ENCODE measurements around the gene SLC25A40.

DNA sequence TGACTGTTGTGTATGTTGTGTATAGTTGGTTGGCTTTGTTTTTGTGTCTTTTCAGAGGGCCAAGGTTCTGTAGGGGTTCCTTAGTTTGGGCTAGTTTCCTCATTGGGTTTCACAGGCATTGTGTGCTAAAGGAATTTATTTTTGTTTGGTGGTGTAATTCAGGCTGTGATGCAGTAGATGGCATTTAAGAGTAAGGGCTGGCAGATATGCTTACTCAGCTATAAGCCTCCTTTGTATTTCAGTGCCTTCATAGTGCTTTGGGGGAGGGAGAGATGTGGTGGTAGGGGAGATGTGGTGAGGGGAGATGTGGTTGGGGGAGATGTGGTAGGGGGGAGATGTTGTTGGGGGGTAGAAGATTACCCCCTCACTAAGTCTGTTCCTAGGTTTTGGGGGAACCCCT lies 91.7 kb downstream of the SLC25A40 start:
- no peak for TF ChIP-seq EZH2 (IDR thresholded peaks at IDR 0.05; ENCODE audit: low read depth)
- TF ChIP-seq, protein P1, sequence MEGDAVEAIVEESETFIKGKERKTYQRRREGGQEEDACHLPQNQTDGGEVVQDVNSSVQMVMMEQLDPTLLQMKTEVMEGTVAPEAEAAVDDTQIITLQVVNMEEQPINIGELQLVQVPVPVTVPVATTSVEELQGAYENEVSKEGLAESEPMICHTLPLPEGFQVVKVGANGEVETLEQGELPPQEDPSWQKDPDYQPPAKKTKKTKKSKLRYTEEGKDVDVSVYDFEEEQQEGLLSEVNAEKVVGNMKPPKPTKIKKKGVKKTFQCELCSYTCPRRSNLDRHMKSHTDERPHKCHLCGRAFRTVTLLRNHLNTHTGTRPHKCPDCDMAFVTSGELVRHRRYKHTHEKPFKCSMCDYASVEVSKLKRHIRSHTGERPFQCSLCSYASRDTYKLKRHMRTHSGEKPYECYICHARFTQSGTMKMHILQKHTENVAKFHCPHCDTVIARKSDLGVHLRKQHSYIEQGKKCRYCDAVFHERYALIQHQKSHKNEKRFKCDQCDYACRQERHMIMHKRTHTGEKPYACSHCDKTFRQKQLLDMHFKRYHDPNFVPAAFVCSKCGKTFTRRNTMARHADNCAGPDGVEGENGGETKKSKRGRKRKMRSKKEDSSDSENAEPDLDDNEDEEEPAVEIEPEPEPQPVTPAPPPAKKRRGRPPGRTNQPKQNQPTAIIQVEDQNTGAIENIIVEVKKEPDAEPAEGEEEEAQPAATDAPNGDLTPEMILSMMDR (conservative IDR thresholded peaks at IDR 0.05): no peak; the same call in 1 of the 2 replicates

Measured in PC-9 (cell line).